ENCODE measurements around the gene CYB561D1.

Gene CYB561D1

GRCh38 chr1:109500941-109501381, 7.1 kb downstream of the CYB561D1 start:
- H3K4me2 ChIP-seq (ENCODE audit: insufficient read depth, low read length) = no peak overlapping the region
- H3K9me3 ChIP-seq (ENCODE audit: insufficient read depth, low read length, severe bottlenecking) = no peaks in the 10 kb centered on the region
- no peaks in the 10 kb centered on the region for H3K27me3 ChIP-seq (ENCODE audit: insufficient read depth, low read length, poor library complexity)
- no peak for TF ChIP-seq EZH2 (IDR thresholded peaks at IDR 0.05; ENCODE audit: borderline replicate concordance, low read depth, low read length, severe bottlenecking)
- TF ChIP-seq, protein P1, sequence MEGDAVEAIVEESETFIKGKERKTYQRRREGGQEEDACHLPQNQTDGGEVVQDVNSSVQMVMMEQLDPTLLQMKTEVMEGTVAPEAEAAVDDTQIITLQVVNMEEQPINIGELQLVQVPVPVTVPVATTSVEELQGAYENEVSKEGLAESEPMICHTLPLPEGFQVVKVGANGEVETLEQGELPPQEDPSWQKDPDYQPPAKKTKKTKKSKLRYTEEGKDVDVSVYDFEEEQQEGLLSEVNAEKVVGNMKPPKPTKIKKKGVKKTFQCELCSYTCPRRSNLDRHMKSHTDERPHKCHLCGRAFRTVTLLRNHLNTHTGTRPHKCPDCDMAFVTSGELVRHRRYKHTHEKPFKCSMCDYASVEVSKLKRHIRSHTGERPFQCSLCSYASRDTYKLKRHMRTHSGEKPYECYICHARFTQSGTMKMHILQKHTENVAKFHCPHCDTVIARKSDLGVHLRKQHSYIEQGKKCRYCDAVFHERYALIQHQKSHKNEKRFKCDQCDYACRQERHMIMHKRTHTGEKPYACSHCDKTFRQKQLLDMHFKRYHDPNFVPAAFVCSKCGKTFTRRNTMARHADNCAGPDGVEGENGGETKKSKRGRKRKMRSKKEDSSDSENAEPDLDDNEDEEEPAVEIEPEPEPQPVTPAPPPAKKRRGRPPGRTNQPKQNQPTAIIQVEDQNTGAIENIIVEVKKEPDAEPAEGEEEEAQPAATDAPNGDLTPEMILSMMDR (IDR thresholded peaks at IDR 0.05; ENCODE audit: borderline replicate concordance, extremely low read depth, low read length, poor library complexity, severe bottlenecking) = no peak
- peaks cover 28% of the 10 kb centered on the region for H3K4me1 ChIP-seq (ENCODE audit: insufficient read depth, low read length)
- peaks cover 16% of the 10 kb centered on the region for H4K20me1 ChIP-seq (ENCODE audit: insufficient read depth, low read length)
- H3K79me2 ChIP-seq (ENCODE audit: insufficient read depth, low read length) = peaks cover 9% of the 10 kb centered on the region; the same call in 1 of the 2 replicates
- DNase-seq (no peak), ATAC-seq (ENCODE audit: insufficient read depth, low read depth) (no peak)
- no peak overlapping the region for H3K4me3 ChIP-seq (ENCODE audit: low read depth in 1 of 2, low read length in 2 of 2)
- H3K27ac ChIP-seq (ENCODE audit: low read length) = no peak overlapping the region
- H3K36me3 ChIP-seq (ENCODE audit: insufficient read depth, low read length) = peaks cover 49% of the 10 kb centered on the region
- no peak overlapping the region for H3K9ac ChIP-seq (ENCODE audit: low read depth, low read length)
- no peak overlapping the region for H2AFZ ChIP-seq (ENCODE audit: low read depth, low read length)

DNA sequence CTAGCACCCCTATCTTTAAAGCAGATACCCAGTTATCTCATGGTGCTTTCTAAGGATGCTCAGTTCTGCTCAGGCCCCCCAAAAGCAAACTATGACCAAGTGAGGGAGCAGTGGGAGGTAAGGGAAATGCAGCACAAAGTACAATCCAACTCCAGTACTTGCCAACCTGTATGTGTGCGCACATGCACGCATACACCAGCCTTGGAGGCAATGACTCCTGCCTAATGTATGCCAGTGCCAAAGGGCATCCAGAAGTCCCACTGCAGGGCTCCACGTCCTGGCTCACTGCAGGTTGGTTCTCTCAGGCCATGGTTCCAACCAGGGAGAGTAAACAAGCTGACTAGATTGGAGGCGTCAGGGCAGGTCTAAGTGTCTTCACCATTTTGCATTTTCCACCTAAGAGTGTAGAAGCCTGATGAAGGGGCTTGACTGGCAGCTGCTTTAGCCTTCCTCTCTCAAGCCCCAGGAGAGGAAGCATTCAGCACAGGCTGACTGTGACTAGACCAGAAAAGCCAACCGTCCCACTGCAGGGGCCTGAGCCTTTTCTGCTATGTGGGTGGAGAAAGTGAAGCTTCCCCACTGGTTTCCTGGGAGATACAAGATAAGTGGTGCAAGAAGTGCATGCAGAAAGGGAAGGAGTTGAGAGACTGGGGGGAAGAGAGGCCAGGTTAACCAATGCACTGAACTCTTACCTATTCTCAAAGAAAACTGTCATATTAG, 7.9 kb downstream of the CYB561D1 start:
- no peak overlapping the region for H3K4me2 ChIP-seq (ENCODE audit: insufficient read depth, low read length)
- peak; percentile 69 for ATAC-seq (ENCODE audit: insufficient read depth, low read depth)
- H3K79me2 ChIP-seq (ENCODE audit: insufficient read depth, low read length) = 0 out of 2 replicates have a peak, but pooled peaks cover 2% of the 10 kb centered on the region
- no peak overlapping the region for H2AFZ ChIP-seq (ENCODE audit: low read depth, low read length)
- H3K27ac ChIP-seq (ENCODE audit: low read length) = peak overlapping the region; percentile 31
- H3K4me1 ChIP-seq (ENCODE audit: insufficient read depth, low read length) = peaks cover 25% of the 10 kb centered on the region
- H3K9ac ChIP-seq (ENCODE audit: low read depth, low read length) = no peak overlapping the region
- H4K20me1 ChIP-seq (ENCODE audit: insufficient read depth, low read length) = peaks cover 10% of the 10 kb centered on the region; the same call in 1 of the 2 replicates
- no peaks in the 10 kb centered on the region for H3K9me3 ChIP-seq (ENCODE audit: insufficient read depth, low read length, severe bottlenecking)
- no peaks in the 10 kb centered on the region for H3K27me3 ChIP-seq (ENCODE audit: insufficient read depth, low read length, poor library complexity)
- DNase-seq = peak; percentile 42
- H3K36me3 ChIP-seq (ENCODE audit: insufficient read depth, low read length) = peaks cover 41% of the 10 kb centered on the region
- no peak for TF ChIP-seq EZH2 (IDR thresholded peaks at IDR 0.05; ENCODE audit: borderline replicate concordance, low read depth, low read length, severe bottlenecking)
- TF ChIP-seq, protein P1 (IDR thresholded peaks at IDR 0.05; ENCODE audit: borderline replicate concordance, extremely low read depth, low read length, poor library complexity, severe bottlenecking) = no peak
- no peak overlapping the region for H3K4me3 ChIP-seq (ENCODE audit: low read depth in 1 of 2, low read length in 2 of 2)

GRCh38 chr1:109502364-109502851, 8.5 kb downstream of the CYB561D1 start:
- H4K20me1 ChIP-seq (ENCODE audit: insufficient read depth, low read length) = peaks cover 10% of the 10 kb centered on the region; the same call in 1 of the 2 replicates

More at GRCh38 chr1:109502364-109502851, 8.5 kb downstream of the CYB561D1 start:
- H2AFZ ChIP-seq (ENCODE audit: low read depth, low read length) = no peak overlapping the region
- peak; percentile 46 for DNase-seq
- 0 out of 2 replicates have a peak, but pooled peaks cover 2% of the 10 kb centered on the region for H3K79me2 ChIP-seq (ENCODE audit: insufficient read depth, low read length)
- H3K4me3 ChIP-seq (ENCODE audit: low read depth in 1 of 2, low read length in 2 of 2) = no peak overlapping the region
- H3K9ac ChIP-seq (ENCODE audit: low read depth, low read length) = no peak overlapping the region
- H3K4me1 ChIP-seq (ENCODE audit: insufficient read depth, low read length) = peaks cover 25% of the 10 kb centered on the region
- TF ChIP-seq, protein P1 (IDR thresholded peaks at IDR 0.05; ENCODE audit: borderline replicate concordance, extremely low read depth, low read length, poor library complexity, severe bottlenecking) = no peak
- TF ChIP-seq EZH2 (IDR thresholded peaks at IDR 0.05; ENCODE audit: borderline replicate concordance, low read depth, low read length, severe bottlenecking) = no peak
- no peaks in the 10 kb centered on the region for H3K27me3 ChIP-seq (ENCODE audit: insufficient read depth, low read length, poor library complexity)
- H3K27ac ChIP-seq (ENCODE audit: low read length) = peak overlapping the region; percentile 31; the same call in 1 of the 2 replicates
- peak; percentile 79 for ATAC-seq (ENCODE audit: insufficient read depth, low read depth)
- peaks cover 34% of the 10 kb centered on the region for H3K36me3 ChIP-seq (ENCODE audit: insufficient read depth, low read length)
- no peaks in the 10 kb centered on the region for H3K9me3 ChIP-seq (ENCODE audit: insufficient read depth, low read length, severe bottlenecking)
- no peak overlapping the region for H3K4me2 ChIP-seq (ENCODE audit: insufficient read depth, low read length)
